Pancreas (tissue), 10 donors: ENCODE data around the gene PANX2. TPM values are rescaled to one million over a fixed set of nuclear protein-coding genes. Genes with fewer than 3 reads are reported as not detected.
"Not testable (repeated sequence)": the region's sequence is repeated elsewhere in the genome, so short reads cannot be mapped to it uniquely, and the experiment has no call there.

ENCODE experiments used
- ATAC-seq, 4 donors: fragments of 200-7000 bp; cut with Tn5 transposase; one replicate each; pipeline versions ENCODE4 v1.8.0 to v1.9.1; 2020; ENCODE audit warnings: mild to moderate bottlenecking in 4 of 4, moderate library complexity in 4 of 4
- DNase-seq, 6 donors: peaks; one replicate each; pipeline ENCODE4 v3.0.0-alpha.2; 2020
- FAIRE-seq: peaks from 2 replicates; lab custom pipeline; 2012; peaks lifted over from hg19 to GRCh38; lab: Jason Lieb, UNC
- H3K27ac ChIP-seq, 4 donors: fragments of 200-600 bp; sonication (generic); 1 replicate in 3 of 4; 2 replicates in 1 of 4; pipeline versions ENCODE4 v1.5.0 to v1.8.0; 2020
- H3K27me3 ChIP-seq, 4 donors: fragments of 200-600 bp; one replicate each; pipeline ENCODE4 v1.8.0; 2021
- H3K36me3 ChIP-seq, 3 donors: fragments of 200-600 bp; sonication (generic) in 1 of 3; one replicate each; pipeline versions ENCODE4 v1.5.0 to v1.8.0; 2020 to 2021
- H3K4me1 ChIP-seq, 3 donors: fragments of 200-600 bp; one replicate each; pipeline ENCODE4 v1.8.0; 2021
- H3K4me3 ChIP-seq, 4 donors: fragments of 200-600 bp; sonication (generic) in 2 of 4; one replicate each; pipeline versions ENCODE4 v1.5.0 to v1.8.0; 2020 to 2021
- H3K9me3 ChIP-seq, 4 donors: fragments of 200-600 bp; one replicate each; pipeline ENCODE4 v1.8.0; 2021
- WGBS, 2 donors: extraction: QIAGEN DNeasy Blood & Tissue Kit; methylation state at CpG; one replicate each; pipeline ENCODE4 v1.1.7; 2013; 5-methylcytosine and 5-hydroxymethylcytosine counted together
- intact Hi-C, 3 donors: fragments of 100-400 bp; cut with DNase I; formaldehyde crosslinking; loops; one replicate each; pipeline versions ENCODE4 v1.11.1 to v1.14.2; 2022
- polyA plus RNA-seq, 2 donors: library from polyadenylated mRNA; stranded (reverse); fragments of 200-250 nt; gene quantifications; one replicate each; pipeline ENCODE4 v1.2.3, GENCODE V29; 2013
- total RNA-seq, 6 donors: library from RNA; stranded (reverse); fragmentation: NEBNext Ultra II Directional in 4 of 6; extraction: Animal tissue kit (Norgen Biotek cat#: 25700) in 4 of 6; gene quantifications; one replicate each; pipeline versions ENCODE4 v1.2.1 to v1.2.4, GENCODE V29; 2021 to 2023
- TF ChIP-seq, protein P1 (sequence below), 4 donors: fragments of 200-600 bp; sonication (generic) in 3 of 4; IDR thresholded peaks; one replicate each; pipeline versions ENCODE4 v1.5.0 to v1.8.0; 2021; ENCODE audit warnings: antibody characterized with exemption in 4 of 4
- donor health status: healthy with polysubstance abuse.
- donor health status: DM: no; HTN: no; CAD: no; lungs with moderate emphysema.
- donor health status: DM: no; HTN: no; CAD: no.
- donor health status: control.
- donor health status: control.
- donor health status: Bipolar disorder and iron deficiency.
- donor health status: DM: yes; HTN: yes; CAD: no.
- donor health status: DM: no; HTN: no; CAD: no.
- donor health status: DM: no; HTN: no; CAD: no.
- donor health status: DM: yes; HTN: yes; CAD: no.

PANX2 gene
- total and polyA plus RNA-seq, 8 donors, result 0.31 to 3.5 (median 0.67) TPM

DNA sequence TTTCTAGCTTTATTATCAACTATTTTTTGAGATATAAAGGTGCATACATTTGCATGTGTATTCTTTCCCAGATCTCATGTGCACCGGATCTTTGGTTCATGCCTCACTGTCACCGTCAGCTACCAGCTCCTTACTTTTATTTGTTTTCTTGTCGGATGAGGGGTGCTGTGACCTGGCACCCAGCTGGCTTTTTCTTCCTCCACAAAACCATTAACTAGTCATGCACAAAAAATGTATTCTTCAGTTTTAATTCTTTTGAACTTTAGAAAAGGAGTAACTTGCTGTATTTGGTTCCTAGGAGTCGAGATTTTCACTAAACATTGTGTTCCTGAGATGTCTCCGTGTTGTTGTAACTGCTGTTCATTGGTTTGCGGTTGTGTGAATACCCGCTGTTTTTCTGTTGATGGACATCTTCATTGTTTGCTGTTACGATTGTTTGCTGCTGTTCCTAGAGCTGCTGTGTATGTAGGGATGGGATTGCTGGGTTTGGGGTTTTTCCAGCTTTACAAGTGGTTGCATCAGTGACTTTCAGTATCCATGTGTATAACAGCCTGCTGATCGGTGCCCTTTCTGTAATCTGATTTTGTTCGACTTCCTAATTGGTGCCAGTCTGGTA is 41.3 kb upstream of the PANX2 start:
- intact Hi-C loops, result no loop called here
- DNase-seq (no peak), FAIRE-seq (no peak), ATAC-seq (no peak)
- Histone ChIP-seq H3K4me1 (no peaks in the 10 kb centered on the region), H3K36me3 (no peaks in the 10 kb centered on the region), H3K9me3 (no peaks in the 10 kb centered on the region), H3K27me3 (no peaks in the 10 kb centered on the region), H3K4me3 (no peak overlapping the region), H3K27ac (no peak overlapping the region)
- TF ChIP-seq, protein P1, sequence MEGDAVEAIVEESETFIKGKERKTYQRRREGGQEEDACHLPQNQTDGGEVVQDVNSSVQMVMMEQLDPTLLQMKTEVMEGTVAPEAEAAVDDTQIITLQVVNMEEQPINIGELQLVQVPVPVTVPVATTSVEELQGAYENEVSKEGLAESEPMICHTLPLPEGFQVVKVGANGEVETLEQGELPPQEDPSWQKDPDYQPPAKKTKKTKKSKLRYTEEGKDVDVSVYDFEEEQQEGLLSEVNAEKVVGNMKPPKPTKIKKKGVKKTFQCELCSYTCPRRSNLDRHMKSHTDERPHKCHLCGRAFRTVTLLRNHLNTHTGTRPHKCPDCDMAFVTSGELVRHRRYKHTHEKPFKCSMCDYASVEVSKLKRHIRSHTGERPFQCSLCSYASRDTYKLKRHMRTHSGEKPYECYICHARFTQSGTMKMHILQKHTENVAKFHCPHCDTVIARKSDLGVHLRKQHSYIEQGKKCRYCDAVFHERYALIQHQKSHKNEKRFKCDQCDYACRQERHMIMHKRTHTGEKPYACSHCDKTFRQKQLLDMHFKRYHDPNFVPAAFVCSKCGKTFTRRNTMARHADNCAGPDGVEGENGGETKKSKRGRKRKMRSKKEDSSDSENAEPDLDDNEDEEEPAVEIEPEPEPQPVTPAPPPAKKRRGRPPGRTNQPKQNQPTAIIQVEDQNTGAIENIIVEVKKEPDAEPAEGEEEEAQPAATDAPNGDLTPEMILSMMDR (IDR thresholded peaks at IDR 0.05), result no peak
- 73 to 81% methylated on average over 10 of the region's 10 CpGs for WGBS, 2 donors

GRCh38 chr22:50131894-50132293 is 38.6 kb upstream of the PANX2 start:
- ATAC-seq (no peak), DNase-seq (no peak), FAIRE-seq (no peak)
- intact Hi-C loops, result no loop called here
- Histone ChIP-seq H3K27ac (no peak overlapping the region), H3K4me3 (no peak overlapping the region), H3K4me1 (no peaks in the 10 kb centered on the region), H3K27me3 (no peaks in the 10 kb centered on the region), H3K9me3 (no peaks in the 10 kb centered on the region), H3K36me3 (no peaks in the 10 kb centered on the region)
- WGBS, 2 donors, result 85 to 86% methylated on average over 4 of the region's 4 CpGs
- TF ChIP-seq, protein P1 (IDR thresholded peaks at IDR 0.05), result no peak

GRCh38 chr22:50134481-50134880 is 36.0 kb upstream of the PANX2 start:
- Histone ChIP-seq H3K4me3 (no peak overlapping the region), H3K36me3 (no peaks in the 10 kb centered on the region), H3K4me1 (no peaks in the 10 kb centered on the region), H3K27ac (no peak overlapping the region), H3K27me3 (no peaks in the 10 kb centered on the region), H3K9me3 (no peaks in the 10 kb centered on the region)
- DNase-seq (no peak), ATAC-seq (no peak), FAIRE-seq (no peak)
- 74 to 84% methylated on average over 10 of the region's 10 CpGs for WGBS, 2 donors
- TF ChIP-seq, protein P1 (IDR thresholded peaks at IDR 0.05), result no peak
- intact Hi-C loops, result no loop called here

DNA sequence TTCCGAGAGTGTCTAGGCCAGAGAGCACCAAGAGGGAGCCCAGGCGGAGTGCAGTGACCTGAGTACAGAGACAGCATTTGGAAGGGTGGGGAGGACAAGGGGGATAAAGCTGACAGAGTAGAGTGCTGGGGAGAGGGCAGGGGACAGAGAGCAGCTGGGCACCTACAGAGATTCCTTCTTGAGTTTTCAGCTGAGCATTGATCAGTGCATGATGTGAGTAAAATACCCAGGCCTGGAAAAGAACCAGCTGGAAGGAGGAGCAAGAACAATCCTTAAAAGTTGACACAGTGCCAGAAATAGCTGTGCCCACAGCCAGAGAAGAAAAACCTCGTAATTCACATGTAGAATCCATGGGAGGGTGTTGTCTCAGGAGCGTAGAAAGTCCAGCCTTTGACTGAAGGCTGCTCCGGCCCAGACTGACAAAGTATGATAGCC is 33.9 kb upstream of the PANX2 start:
- H3K4me3 ChIP-seq, result no peak overlapping the region
- intact Hi-C loops, result no loop called here
- no peaks in the 10 kb centered on the region for H3K36me3 ChIP-seq
- H3K27ac ChIP-seq, result no peak overlapping the region
- H3K9me3 ChIP-seq, result no peaks in the 10 kb centered on the region
- H3K27me3 ChIP-seq, result no peaks in the 10 kb centered on the region
- WGBS, 2 donors, result 68 to 74% methylated on average over 5 of the region's 5 CpGs
- H3K4me1 ChIP-seq, result no peaks in the 10 kb centered on the region
- TF ChIP-seq, protein P1 (IDR thresholded peaks at IDR 0.05), result no peak
- FAIRE-seq, result no peak
- DNase-seq, result no peak
- no peak for ATAC-seq

GRCh38 chr22:50137277-50137676 is 33.3 kb upstream of the PANX2 start:
- WGBS, 2 donors, result 96 to 98% methylated on average over 9 of the region's 9 CpGs
- H3K27ac ChIP-seq, H3K9me3 ChIP-seq, H3K4me3 ChIP-seq, intact Hi-C loops, H3K27me3 ChIP-seq, H3K4me1 ChIP-seq, DNase-seq, ATAC-seq, H3K36me3 ChIP-seq, FAIRE-seq: not testable (repeated sequence)
